K562 (cell line): ENCODE measurements around the gene ANKRD60. TPM values are rescaled to one million over a fixed set of nuclear protein-coding genes. Genes with fewer than 3 reads are reported as not detected.

Source experiments
- ARID2 ChIP-seq: fragments of 450-650 bp; IDR thresholded peaks from 2 replicates; pipeline ENCODE4 v1.6.1; 2017; ENCODE audit warnings: antibody characterized with exemption, mild to moderate bottlenecking
- BHLHE40 ChIP-seq: IDR thresholded peaks from 2 replicates; pipeline ENCODE4 v1.6.1; 2011; ENCODE audit warnings: low read length, improper control_type of control experiment
- COPS2 ChIP-seq: fragments of 450-650 bp; conservative IDR thresholded peaks from 2 replicates; pipeline ENCODE4 v1.6.1; 2016; ENCODE audit warnings: mild to moderate bottlenecking, moderate library complexity
- DEAF1 ChIP-seq: fragments of 450-650 bp; formaldehyde crosslinking; IDR thresholded peaks from 2 replicates; pipeline ENCODE4 v1.4.0; 2020; ENCODE audit warnings: mild to moderate bottlenecking, moderate library complexity
- ERF ChIP-seq: fragments of 450-650 bp; formaldehyde crosslinking; IDR thresholded peaks from 2 replicates; pipeline ENCODE4 v1.4.0; 2020; ENCODE audit warnings: mild to moderate bottlenecking, mixed read lengths
- GABPB1 ChIP-seq: sonication (generic); formaldehyde crosslinking; IDR thresholded peaks from 2 replicates; pipeline ENCODE4 v1.8.0; 2022; ENCODE audit warnings: mild to moderate bottlenecking, missing genetic modification reagents
- HDAC1 ChIP-seq, 2 experiments: fragments of 450-650 bp; IDR thresholded peaks; 2 replicates each; pipeline ENCODE4 v1.6.1; 2016 to 2017; ENCODE audit warnings: inconsistent platforms in 1 of 2, mild to moderate bottlenecking in 1 of 2, moderate library complexity in 1 of 2
- MTA3 ChIP-seq: fragments of 450-650 bp; formaldehyde crosslinking; IDR thresholded peaks from 2 replicates; pipeline ENCODE4 v1.6.1; 2017; ENCODE audit warnings: mild to moderate bottlenecking, borderline replicate concordance
- MYNN ChIP-seq, 2 experiments: sonication (generic); formaldehyde crosslinking in 1 of 2; IDR thresholded peaks; 2 replicates each; pipeline versions ENCODE4 v1.5.0 to v1.6.1; 2016 to 2020; ENCODE audit warnings: antibody characterized with exemption in 1 of 2, missing genetic modification reagents in 1 of 2
- NFATC3 ChIP-seq: fragments of 450-650 bp; IDR thresholded peaks from 2 replicates; pipeline ENCODE4 v1.6.1; 2017; ENCODE audit warnings: mild to moderate bottlenecking
- NRF1 ChIP-seq, 2 experiments: fragments of 450-650 bp; IDR thresholded peaks in 1 of 2; conservative IDR thresholded peaks in 1 of 2; 2 replicates each; pipeline ENCODE4 v1.6.1; 2014; ENCODE audit warnings: mild to moderate bottlenecking in 2 of 2
- RBFOX2 ChIP-seq: fragments of 200-400 bp; formaldehyde crosslinking; IDR thresholded peaks from 2 replicates; pipeline ENCODE4 v1.6.1; 2017; ENCODE audit warnings: low read depth, mild to moderate bottlenecking, low read length, moderate library complexity
- RERE ChIP-seq: sonication (generic); formaldehyde crosslinking; IDR thresholded peaks from 2 replicates; pipeline ENCODE4 v1.8.0; 2023; ENCODE audit warnings: missing genetic modification reagents, mild to moderate bottlenecking, borderline replicate concordance
- RFX5 ChIP-seq: IDR thresholded peaks from 2 replicates; pipeline ENCODE4 v1.6.1; 2011; ENCODE audit warnings: low read depth, mild to moderate bottlenecking, improper control_type of control experiment, low read length
- STAG1 ChIP-seq: sonication (generic); formaldehyde crosslinking; IDR thresholded peaks from 2 replicates; pipeline ENCODE4 v1.5.0; 2020; ENCODE audit warnings: missing genetic modification reagents, borderline replicate concordance
- THRB ChIP-seq: fragments of 450-650 bp; formaldehyde crosslinking; conservative IDR thresholded peaks from 2 replicates; pipeline ENCODE4 v1.4.0; 2022; ENCODE audit warnings: mild to moderate bottlenecking, missing genetic modification characterization
- USF2 ChIP-seq: sonication (generic); formaldehyde crosslinking; IDR thresholded peaks from 2 replicates; pipeline ENCODE4 v1.5.0; 2020; ENCODE audit warnings: missing genetic modification reagents
- polyA plus RNA-seq, 8 experiments: library from polyadenylated mRNA; depleted of rRNA in 4 of 8; stranded (reverse) in 5 of 8; unstranded in 3 of 8; fragments of >200 nt; fragmentation: Nextera tagmentation in 2 of 8; fragmentation: Illumina TruSeq in 1 of 8; extraction: Ambion mirVana in 2 of 8; extraction: Trizol in 1 of 8; gene quantifications; 2 replicates each; pipeline versions ENCODE4 v1.2.1 to v1.2.3, GENCODE V29; 2011 to 2014; ENCODE audit warnings: inconsistent platforms in 1 of 8, missing spikeins in 1 of 8
- total RNA-seq, 7 experiments: library from RNA; depleted of rRNA in 6 of 7; stranded (reverse); fragments of >200 nt in 6 of 7; fragmentation: Illumina TruSeq in 2 of 7; extraction: Trizol in 2 of 7; gene quantifications; 2 replicates each; pipeline versions ENCODE4 v1.2.1 to v1.2.3, GENCODE V29; 2011 to 2021; ENCODE audit warnings: low replicate concordance in 1 of 7

Gene ANKRD60
- total and polyA plus RNA-seq, 9 of the 15 experiments (the other 6 are each of a cell fraction or from before 2014, with no cell fraction given) = not detected

GRCh38 chr20:58236612-58237317 lies 8.3 kb upstream of the ANKRD60 start (continued):
- TF ChIP-seq THRB (CRISPR knock-in tag) (0 out of 2 replicates have a peak, but pooled peaks have one; percentile 34), NRF1 (conservative IDR thresholded peaks at IDR 0.05 in 1 of 2, IDR thresholded peaks at IDR 0.05 in 1 of 2) (peak in 1 of 2 experiments; percentile 23; a peak in 1 of 4 replicates), MYNN (IDR thresholded peaks at IDR 0.05) (0 out of 2 replicates have a peak, but pooled peaks have one; percentile 19), MYNN (CRISPR knock-in tag; IDR thresholded peaks at IDR 0.05) (no peak), DEAF1 (peak; percentile 72), STAG1 (CRISPR knock-in tag) (peak; percentile 66; the same call in 1 of the 2 replicates), ARID2 (0 out of 2 replicates have a peak, but pooled peaks have one; percentile 13), HDAC1 (IDR thresholded peaks at IDR 0.05) (0 out of 4 replicates have a peak, but pooled peaks of 1 of the 2 experiments have one; percentile 27), MTA3 (0 out of 2 replicates have a peak, but pooled peaks have one; percentile 36), RFX5 (no peak), COPS2 (no peak), RERE (CRISPR knock-in tag) (no peak), ERF (CRISPR knock-in tag) (peak; percentile 42; the same call in 1 of the 2 replicates), USF2 (CRISPR knock-in tag) (0 out of 2 replicates have a peak, but pooled peaks have one; percentile 19), NFATC3 (no peak), GABPB1 (CRISPR knock-in tag) (0 out of 2 replicates have a peak, but pooled peaks have one; percentile 30), RBFOX2 (peak; percentile 34; the same call in 1 of the 2 replicates), BHLHE40 (0 out of 2 replicates have a peak, but pooled peaks have one; percentile 11)
